Astrocyte of the hippocampus (primary cell): ENCODE measurements around the gene MYLK.

Experiments
- DNase-seq: peaks from one replicate; pipeline ENCODE4 v3.0.0; 2011; ENCODE audit warnings: low read depth, low spot score

MYLK gene

DNA sequence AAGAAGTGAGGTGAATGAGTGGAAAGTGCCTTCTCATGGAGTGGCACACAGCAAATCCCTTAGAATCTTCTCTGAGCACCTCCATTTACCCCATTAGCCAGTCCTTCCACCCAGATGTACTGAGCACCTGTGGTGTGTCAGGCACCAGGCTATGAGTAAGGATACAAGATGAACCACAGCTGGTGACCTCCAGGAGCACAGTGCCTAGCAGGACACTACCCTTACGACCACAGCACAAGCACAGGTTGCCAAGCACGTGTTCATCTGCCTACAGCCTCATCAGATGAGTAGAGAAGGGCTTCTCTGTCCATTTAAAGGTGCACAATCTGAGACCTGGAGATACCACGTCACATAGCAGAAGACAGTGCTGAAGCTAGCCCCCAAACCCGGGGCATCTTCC, 6.2 kb downstream of the MYLK start:
- no peak for DNase-seq

DNA sequence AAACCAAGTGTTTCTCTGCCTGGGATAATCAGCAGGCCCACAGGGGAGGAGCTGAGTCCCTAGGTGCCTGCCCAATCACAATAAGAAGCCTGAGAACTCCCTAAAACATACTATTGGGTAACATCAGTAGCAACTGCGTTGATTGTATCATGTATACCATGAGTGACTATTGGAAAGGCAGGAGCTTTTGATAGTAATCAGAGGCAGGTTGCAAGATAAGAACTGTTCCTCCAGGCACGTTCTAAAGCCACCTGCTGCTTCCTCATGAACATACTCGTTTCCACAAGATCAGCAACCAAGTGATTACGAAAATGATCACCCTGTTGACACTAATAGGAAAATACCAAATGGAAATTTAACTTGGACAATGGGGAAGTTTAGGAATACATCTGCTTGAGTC, 6.7 kb downstream of the MYLK start:
- DNase-seq: no peak

DNA sequence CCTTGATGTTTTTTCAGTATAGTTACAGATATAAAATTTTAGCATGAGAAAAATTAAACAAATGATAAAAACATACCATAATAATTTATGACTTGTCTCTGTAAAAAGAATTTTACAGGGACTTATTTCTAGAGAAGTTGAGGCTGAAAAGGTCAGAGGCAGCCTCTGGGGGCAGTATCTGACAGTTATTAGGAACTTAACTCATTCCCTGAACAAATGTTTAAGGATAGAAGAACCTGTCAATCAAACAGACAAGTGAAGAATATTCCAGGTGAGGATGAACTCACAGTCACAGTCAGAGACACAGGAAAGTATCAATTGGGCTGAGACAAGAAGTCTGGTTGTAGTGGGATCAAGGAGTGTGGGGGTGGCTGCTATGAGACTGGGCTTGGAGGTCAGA, 7.3 kb downstream of the MYLK start:
- no peak for DNase-seq

GRCh38 chr3:123872621-123873020, 11.5 kb downstream of the MYLK start:
- no peak for DNase-seq

DNA sequence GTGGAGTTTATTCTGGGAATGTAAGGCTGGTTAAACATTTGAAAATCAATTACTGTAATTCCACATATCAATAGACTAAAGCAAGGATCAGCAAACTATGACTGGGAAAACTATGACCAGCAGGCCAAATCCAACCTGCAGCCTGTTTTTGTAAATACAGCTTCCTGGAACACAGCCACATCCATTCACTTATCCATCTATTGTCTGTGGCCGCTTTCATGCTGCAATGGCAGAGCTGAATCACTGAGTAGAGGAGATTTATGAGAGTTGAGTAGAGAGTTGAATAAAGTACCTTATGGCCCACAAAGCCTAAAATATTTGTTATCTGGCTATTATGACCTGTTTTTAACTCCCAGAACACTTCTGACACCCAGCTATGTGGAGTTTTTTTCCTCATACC, 12.2 kb downstream of the MYLK start:
- DNase-seq: peak; percentile 85

GRCh38 chr3:123870033-123870432, 14.1 kb downstream of the MYLK start:
- peak; percentile 76 for DNase-seq

GRCh38 chr3:123869165-123869564, 15.0 kb downstream of the MYLK start:
- peak; percentile 24 for DNase-seq

DNA sequence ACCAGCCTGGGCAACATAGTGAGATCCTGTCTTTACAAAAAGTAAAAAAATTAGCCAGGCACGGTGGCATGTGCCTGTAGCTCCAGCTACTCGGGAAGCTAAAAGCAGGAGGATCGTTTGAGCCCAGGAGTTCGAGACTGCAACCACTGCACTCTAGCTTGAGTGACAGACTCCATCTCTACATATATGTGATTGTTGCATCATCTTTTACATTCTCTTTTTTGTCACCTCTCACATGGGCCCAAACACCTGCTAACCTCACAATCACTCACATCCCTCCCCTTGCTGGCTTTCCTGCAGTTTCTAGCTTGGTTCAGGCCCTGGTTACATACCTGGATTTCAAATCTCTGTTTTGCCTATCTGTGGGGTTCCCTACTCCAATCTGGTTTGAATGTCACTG, 19.4 kb downstream of the MYLK start:
- DNase-seq: no peak

GRCh38 chr3:123862152-123862551, 22.0 kb downstream of the MYLK start:
- no peak for DNase-seq

- no peak for DNase-seq
These were observed 22.9 kb downstream of the MYLK start for GRCh38 chr3:123861081-123861836.

DNA sequence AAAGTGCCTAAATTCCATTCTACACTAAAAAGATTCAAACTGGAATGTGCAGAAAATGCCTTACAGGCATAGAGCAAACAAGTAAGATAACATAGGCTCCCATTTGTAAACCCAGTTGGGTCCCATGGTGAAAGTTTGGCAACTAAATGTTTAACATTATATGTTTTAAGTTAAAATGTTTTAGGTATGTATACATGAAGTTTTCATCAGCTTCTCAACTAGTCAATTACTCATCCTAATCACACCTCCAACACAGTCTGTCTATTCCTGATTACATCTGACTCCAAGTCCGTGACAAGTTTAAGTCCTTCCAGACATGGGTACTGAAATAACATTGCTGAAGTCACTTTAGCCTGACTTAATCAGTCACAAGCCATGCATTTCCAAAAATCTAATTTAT, 25.0 kb downstream of the MYLK start:
- DNase-seq: no peak

- no peak for DNase-seq
These were observed 29.2 kb downstream of the MYLK start for GRCh38 chr3:123854905-123855304.

DNA sequence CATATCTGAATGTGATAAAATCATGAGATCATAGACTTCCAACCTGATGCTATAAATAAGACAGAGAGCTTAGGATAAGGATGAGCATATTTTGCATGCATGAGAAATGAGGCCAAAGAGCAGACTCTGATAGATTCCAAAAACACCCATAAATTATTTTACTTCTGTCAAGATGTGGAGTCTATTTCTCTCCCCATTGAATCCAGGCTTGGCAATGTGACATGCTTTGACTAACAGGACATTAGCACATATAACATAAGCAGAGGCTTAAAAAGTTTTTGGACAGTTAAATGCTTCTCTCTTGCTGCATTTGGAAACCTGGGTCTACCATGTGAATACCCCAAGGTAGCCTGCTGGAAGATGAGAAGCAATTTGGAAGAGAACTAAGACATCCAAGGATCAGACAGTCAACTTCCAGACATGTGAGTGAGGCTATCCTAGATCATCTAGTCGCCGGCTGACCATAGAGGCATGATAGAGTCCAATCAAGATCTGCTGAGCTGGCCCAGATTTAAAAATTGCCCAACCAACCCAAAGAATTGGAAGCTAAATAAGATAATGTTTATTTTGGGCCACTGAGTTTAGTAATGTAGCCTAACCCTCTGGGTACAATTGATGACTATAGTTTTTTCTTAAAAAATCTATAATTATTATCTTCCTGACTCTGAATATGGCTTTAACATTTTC, 30.3 kb downstream of the MYLK start:
- DNase-seq: no peak

GRCh38 chr3:123847209-123847608, 36.9 kb downstream of the MYLK start:
- DNase-seq: no peak

GRCh38 chr3:123843668-123844067, 40.5 kb downstream of the MYLK start:
- DNase-seq: peak; percentile 87

DNA sequence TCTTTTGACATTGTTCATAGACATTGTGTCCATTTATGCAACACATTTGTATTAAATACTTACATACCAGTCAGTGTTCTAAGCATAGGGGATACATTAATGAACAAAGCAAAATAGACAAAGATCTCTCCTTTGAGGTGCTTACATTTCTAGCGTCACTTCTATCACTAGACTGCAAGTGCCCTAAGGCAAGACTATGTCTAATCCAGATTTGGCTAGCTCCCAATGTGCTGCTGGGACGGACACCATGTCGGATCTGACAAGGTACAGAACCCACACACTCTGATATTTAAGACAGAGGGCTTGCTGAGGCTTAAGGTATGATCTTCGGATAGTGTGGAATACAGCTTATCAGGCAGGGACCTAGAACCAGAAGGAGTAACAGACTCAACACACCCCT, 41.4 kb downstream of the MYLK start:
- DNase-seq: no peak

- DNase-seq: no peak
These were observed 42.5 kb downstream of the MYLK start for GRCh38 chr3:123841476-123842238.

- DNase-seq: no peak
These were observed 43.2 kb downstream of the MYLK start for GRCh38 chr3:123840961-123841360.

- DNase-seq: no peak
These were observed 46.3 kb downstream of the MYLK start for GRCh38 chr3:123837858-123838257.

- DNase-seq: peak; percentile 92
These were observed 49.5 kb downstream of the MYLK start for GRCh38 chr3:123834631-123835030.

- DNase-seq: no peak
These were observed 50.7 kb downstream of the MYLK start for GRCh38 chr3:123833398-123833785.

- DNase-seq: no peak
These were observed 51.3 kb downstream of the MYLK start for GRCh38 chr3:123832692-123833397.
